Thyroid gland (tissue), 4 donors: ENCODE measurements around the gene CYP19A1. TPM values are rescaled to one million over a fixed set of nuclear protein-coding genes. Genes with fewer than 3 reads are reported as not detected.

Source experiments
- DNase-seq, 2 donors: peaks; one replicate each; pipeline ENCODE4 v3.0.0-alpha.2; 2019
- H3K27ac ChIP-seq, 3 donors: fragments of 200-600 bp; sonication (generic); 1 replicate in 2 of 3; 2 replicates in 1 of 3; pipeline ENCODE4 v1.5.1; 2016 to 2019; ENCODE audit warnings: mild to moderate bottlenecking in 1 of 3, moderate library complexity in 1 of 3
- H3K27me3 ChIP-seq: fragments of 200-600 bp; sonication (generic); one replicate; pipeline ENCODE4 v1.5.1; 2019
- H3K36me3 ChIP-seq, 2 donors: fragments of 200-600 bp; sonication (generic); one replicate each; pipeline ENCODE4 v1.5.1; 2016 to 2019
- H3K4me1 ChIP-seq, 2 donors: fragments of 200-600 bp; sonication (generic); one replicate each; pipeline ENCODE4 v1.5.1; 2017 to 2019
- H3K4me3 ChIP-seq, 3 donors: fragments of 200-600 bp; sonication (generic); replicated peaks in 1 of 3; 1 replicate in 2 of 3; 2 replicates in 1 of 3; pipeline ENCODE4 v1.5.1; 2016; ENCODE audit warnings: mild to moderate bottlenecking in 1 of 3
- H3K9me3 ChIP-seq: fragments of 200-600 bp; sonication (generic); one replicate; pipeline ENCODE4 v1.5.1; 2017
- POLR2A ChIP-seq, 2 donors: fragments of 450-650 bp; IDR thresholded peaks; one replicate each; pipeline ENCODE4 v1.6.1; 2017; ENCODE audit warnings: antibody characterized with exemption in 2 of 2, mild to moderate bottlenecking in 2 of 2, moderate library complexity in 1 of 2
- WGBS, 2 donors: methylation state at CpG; one replicate each; pipeline ENCODE4 v1.1.5; 2017; 5-methylcytosine and 5-hydroxymethylcytosine counted together
- intact Hi-C: fragments of 100-400 bp; cut with DNase I; formaldehyde crosslinking; loops from one replicate; pipeline ENCODE4 v1.15.1; 2023
- total RNA-seq, 4 donors: library from RNA; depleted of rRNA; stranded (reverse); fragments of >200 nt; gene quantifications; one replicate each; pipeline ENCODE4 v1.2.3, GENCODE V29; 2016
- TF ChIP-seq, protein P1 (sequence below), 6 experiments: fragments of 200-600 bp in 3 of 6; fragments of 450-650 bp in 3 of 6; sonication (generic) in 3 of 6; IDR thresholded peaks; one replicate each; pipeline ENCODE4 v1.5.1; 2016 to 2019; ENCODE audit warnings: antibody characterized with exemption in 6 of 6, mild to moderate bottlenecking in 2 of 6, inconsistent platforms in 1 of 6, moderate library complexity in 1 of 6

Gene CYP19A1
- total RNA-seq, 4 donors from 2014 or later: 1.6 to 5.5 (median 4.5) TPM

DNA sequence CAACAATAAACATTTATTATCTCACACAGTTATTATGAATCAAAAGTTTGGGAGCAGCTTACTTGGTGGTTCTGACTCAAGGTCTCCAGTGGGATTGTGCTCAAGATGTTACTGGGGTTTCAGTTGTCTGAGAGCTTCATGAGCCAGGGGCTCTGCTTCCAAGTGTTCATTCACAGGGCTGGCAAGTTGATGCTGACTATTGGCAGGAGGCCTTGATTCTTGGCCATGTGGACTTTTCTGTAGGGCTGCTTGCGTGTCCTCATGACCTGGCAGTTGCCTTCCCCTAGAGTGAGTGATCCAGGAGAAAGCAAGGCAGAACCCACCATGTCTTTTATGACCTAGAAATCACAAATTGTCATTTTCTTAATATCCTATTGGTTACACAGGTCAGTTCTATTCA lies 156.5 kb downstream of the CYP19A1 start:
- H3K27ac ChIP-seq: no peak overlapping the region
- intact Hi-C loops: no loop called here
- H3K27me3 ChIP-seq: no peaks in the 10 kb centered on the region
- 60 to 79% methylated on average over 1 of the region's 1 CpG for WGBS, 2 donors
- TF ChIP-seq, protein P1, sequence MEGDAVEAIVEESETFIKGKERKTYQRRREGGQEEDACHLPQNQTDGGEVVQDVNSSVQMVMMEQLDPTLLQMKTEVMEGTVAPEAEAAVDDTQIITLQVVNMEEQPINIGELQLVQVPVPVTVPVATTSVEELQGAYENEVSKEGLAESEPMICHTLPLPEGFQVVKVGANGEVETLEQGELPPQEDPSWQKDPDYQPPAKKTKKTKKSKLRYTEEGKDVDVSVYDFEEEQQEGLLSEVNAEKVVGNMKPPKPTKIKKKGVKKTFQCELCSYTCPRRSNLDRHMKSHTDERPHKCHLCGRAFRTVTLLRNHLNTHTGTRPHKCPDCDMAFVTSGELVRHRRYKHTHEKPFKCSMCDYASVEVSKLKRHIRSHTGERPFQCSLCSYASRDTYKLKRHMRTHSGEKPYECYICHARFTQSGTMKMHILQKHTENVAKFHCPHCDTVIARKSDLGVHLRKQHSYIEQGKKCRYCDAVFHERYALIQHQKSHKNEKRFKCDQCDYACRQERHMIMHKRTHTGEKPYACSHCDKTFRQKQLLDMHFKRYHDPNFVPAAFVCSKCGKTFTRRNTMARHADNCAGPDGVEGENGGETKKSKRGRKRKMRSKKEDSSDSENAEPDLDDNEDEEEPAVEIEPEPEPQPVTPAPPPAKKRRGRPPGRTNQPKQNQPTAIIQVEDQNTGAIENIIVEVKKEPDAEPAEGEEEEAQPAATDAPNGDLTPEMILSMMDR (IDR thresholded peaks at IDR 0.05): no peak
- TF ChIP-seq POLR2A (IDR thresholded peaks at IDR 0.05): no peak
- no peak for DNase-seq
- no peaks in the 10 kb centered on the region for H3K4me1 ChIP-seq
- no peaks in the 10 kb centered on the region for H3K36me3 ChIP-seq
- H3K4me3 ChIP-seq: no peak overlapping the region
- H3K9me3 ChIP-seq: no peaks in the 10 kb centered on the region

DNA sequence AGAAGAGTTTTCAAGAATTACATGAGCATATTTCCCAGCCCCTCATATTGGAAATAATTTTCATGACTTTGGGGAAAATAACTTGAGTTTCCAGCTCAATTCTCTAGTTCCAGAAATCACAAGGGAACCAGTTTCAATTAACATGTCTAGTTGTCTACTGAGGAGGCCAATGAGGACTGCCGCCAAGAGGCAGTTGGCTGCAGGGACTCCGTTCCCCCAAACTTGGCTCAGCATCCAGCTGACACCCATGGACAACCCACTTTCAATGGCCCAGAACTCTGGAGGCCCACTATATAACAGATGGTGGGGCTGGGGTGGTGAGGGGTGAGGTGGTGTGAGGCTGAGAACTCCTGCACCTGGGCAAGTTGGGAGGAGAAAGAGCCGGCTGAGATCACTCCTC lies 157.2 kb downstream of the CYP19A1 start:
- H3K4me3 ChIP-seq: no peak overlapping the region
- no peak for DNase-seq
- no peak overlapping the region for H3K27ac ChIP-seq
- no peaks in the 10 kb centered on the region for H3K36me3 ChIP-seq
- WGBS, 2 donors: 67 to 84% methylated on average over 3 of the region's 3 CpGs
- TF ChIP-seq, protein P1 (IDR thresholded peaks at IDR 0.05): no peak
- TF ChIP-seq POLR2A (IDR thresholded peaks at IDR 0.05): no peak
- H3K9me3 ChIP-seq: no peaks in the 10 kb centered on the region
- no peaks in the 10 kb centered on the region for H3K4me1 ChIP-seq
- intact Hi-C loops: no loop called here
- H3K27me3 ChIP-seq: no peaks in the 10 kb centered on the region

DNA sequence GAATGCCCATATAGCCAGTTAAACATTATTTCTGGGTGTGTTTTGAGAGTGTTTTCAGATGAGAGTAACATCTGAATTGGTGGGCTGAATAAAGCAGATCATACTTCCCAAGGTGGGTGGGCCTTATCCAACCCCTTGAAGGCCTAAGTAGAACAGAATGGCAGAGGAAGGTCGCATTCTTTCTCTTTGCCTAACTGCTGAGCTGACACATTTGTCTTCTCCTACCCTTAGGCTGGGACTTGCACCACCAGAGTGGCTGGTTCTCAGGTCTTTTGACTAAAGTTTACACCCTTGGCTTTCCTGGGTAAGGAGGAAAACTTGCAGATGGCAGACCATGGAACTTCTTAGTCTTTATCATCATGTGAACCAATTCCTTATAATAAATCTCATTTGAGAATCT lies 157.9 kb downstream of the CYP19A1 start:
- TF ChIP-seq, protein P1 (IDR thresholded peaks at IDR 0.05): no peak
- intact Hi-C loops: no loop called here
- DNase-seq: no peak
- 76 to 78% methylated on average over 1 of the region's 1 CpG for WGBS, 2 donors
- Histone ChIP-seq H3K27ac (no peak overlapping the region), H3K9me3 (no peaks in the 10 kb centered on the region), H3K4me3 (no peak overlapping the region), H3K36me3 (no peaks in the 10 kb centered on the region), H3K27me3 (no peaks in the 10 kb centered on the region), H3K4me1 (no peaks in the 10 kb centered on the region)

DNA sequence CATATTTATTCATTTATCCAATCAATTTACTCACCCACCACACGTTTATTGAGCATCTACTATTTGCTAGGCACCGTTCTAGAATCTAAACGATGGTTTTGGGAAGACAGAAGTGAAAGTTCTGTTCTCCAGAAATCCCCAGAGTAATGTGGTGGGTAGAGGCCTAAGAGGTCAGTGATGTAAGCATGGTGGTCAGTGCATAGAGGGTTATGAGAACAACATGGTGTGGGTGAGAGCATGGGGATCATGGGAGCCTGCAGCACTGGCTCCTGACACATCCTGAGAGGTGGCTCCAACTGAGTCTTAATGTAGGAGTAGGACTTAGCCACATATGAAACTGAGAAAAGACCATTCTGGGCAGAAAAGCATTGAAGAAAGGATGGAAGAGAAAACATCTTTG lies 158.4 kb downstream of the CYP19A1 start:
- H3K9me3 ChIP-seq: no peaks in the 10 kb centered on the region
- H3K4me1 ChIP-seq: no peaks in the 10 kb centered on the region
- no peak overlapping the region for H3K27ac ChIP-seq
- H3K27me3 ChIP-seq: no peaks in the 10 kb centered on the region
- no peak overlapping the region for H3K4me3 ChIP-seq
- intact Hi-C loops: no loop called here
- DNase-seq: no peak
- no peaks in the 10 kb centered on the region for H3K36me3 ChIP-seq
- WGBS, 2 donors: 85 to 89% methylated on average over 3 of the region's 3 CpGs
- TF ChIP-seq POLR2A (IDR thresholded peaks at IDR 0.05): no peak
- TF ChIP-seq, protein P1 (IDR thresholded peaks at IDR 0.05): no peak

DNA sequence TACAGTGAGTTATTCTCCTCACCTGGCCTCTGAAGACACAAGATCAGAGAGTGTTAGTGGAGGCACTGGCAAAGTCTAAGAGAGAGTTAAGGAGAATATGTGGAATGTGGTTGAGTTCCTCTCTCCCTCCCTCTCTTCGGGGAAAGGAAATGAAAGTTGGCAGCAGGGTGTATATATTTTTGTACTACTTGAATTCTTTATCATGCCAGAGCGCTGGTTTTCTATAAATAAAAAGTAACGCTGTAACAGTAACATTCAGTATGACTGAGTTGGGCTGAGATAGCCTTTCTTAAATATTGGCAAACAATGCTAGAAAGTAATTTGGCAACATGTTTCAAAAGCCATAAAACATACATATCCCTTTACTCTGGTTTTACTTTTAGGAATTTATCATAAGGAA lies 166.2 kb downstream of the CYP19A1 start:
- DNase-seq: no peak
- Histone ChIP-seq H3K4me1 (no peaks in the 10 kb centered on the region), H3K27me3 (no peaks in the 10 kb centered on the region), H3K27ac (no peak overlapping the region), H3K4me3 (no peak overlapping the region), H3K9me3 (no peaks in the 10 kb centered on the region), H3K36me3 (no peaks in the 10 kb centered on the region)
- TF ChIP-seq, protein P1 (IDR thresholded peaks at IDR 0.05): no peak
- TF ChIP-seq POLR2A (IDR thresholded peaks at IDR 0.05): no peak
- WGBS, 2 donors: 7 to 18% methylated on average over 3 of the region's 3 CpGs
- intact Hi-C loops: no loop called here
